Neural cell (in vitro differentiated cells): ENCODE data around the gene SIVA1. TPM values are rescaled to one million over a fixed set of nuclear protein-coding genes. Genes with fewer than 3 reads are reported as not detected.

ENCODE experiments used
- H2AFZ ChIP-seq: fragments of 200-600, 300-800 bp; sonication (generic), shearing (Covaris generic); 2 replicates; pipeline ENCODE4 v1.6.0; 2014; ENCODE audit warnings: low read depth, mild to moderate bottlenecking, antibody characterized with exemption, low read length, moderate library complexity
- H3F3A ChIP-seq: fragments of 200-600 bp; shearing (Covaris generic); 2 replicates; pipeline ENCODE4 v1.6.1; 2016; ENCODE audit warnings: mild to moderate bottlenecking, moderate library complexity, mixed read lengths, antibody characterized with exemption, low read length; ENCODE audit not compliant: insufficient read depth, poor library complexity, severe bottlenecking
- H3K27ac ChIP-seq: fragments of 200-600, 300-800 bp; sonication (generic), shearing (Covaris generic); 2 replicates; pipeline ENCODE4 v1.5.1; 2014; ENCODE audit warnings: mild to moderate bottlenecking, low read length, moderate library complexity
- H3K27me3 ChIP-seq: fragments of 300-800, 200-600 bp; sonication (generic), shearing (Covaris generic); 2 replicates; pipeline ENCODE4 v1.6.0; 2014; ENCODE audit warnings: mild to moderate bottlenecking, low read depth, low read length, moderate library complexity; ENCODE audit not compliant: insufficient read depth
- H3K36me3 ChIP-seq: fragments of 300-800, 200-600 bp; sonication (generic), shearing (Covaris generic); 2 replicates; pipeline ENCODE4 v1.5.1; 2014; ENCODE audit warnings: mild to moderate bottlenecking, antibody characterized with exemption, low read length, moderate library complexity; ENCODE audit not compliant: insufficient read depth
- H3K4me2 ChIP-seq: fragments of 300-800, 200-600 bp; sonication (generic), shearing (Covaris generic); 2 replicates; pipeline ENCODE4 v1.6.0; 2014; ENCODE audit warnings: mild to moderate bottlenecking, low read length
- H3K4me3 ChIP-seq: fragments of 300-800, 200-600 bp; sonication (generic), shearing (Covaris generic); 2 replicates; pipeline ENCODE4 v1.5.1; 2014; ENCODE audit warnings: mild to moderate bottlenecking, low read length, moderate library complexity
- H3K79me2 ChIP-seq: fragments of 200-600 bp; shearing (Covaris generic); replicated peaks from 2 replicates; pipeline ENCODE4 v1.6.0; 2014; ENCODE audit warnings: mild to moderate bottlenecking, low read length, moderate library complexity; ENCODE audit not compliant: insufficient read depth
- H3K9ac ChIP-seq: fragments of 300-800, 200-600 bp; sonication (generic), shearing (Covaris generic); 2 replicates; pipeline ENCODE4 v1.6.1; 2016; ENCODE audit warnings: mild to moderate bottlenecking, low read length, mixed read lengths
- H3K9me2 ChIP-seq: fragments of 200-600 bp; shearing (Covaris generic); 2 replicates; pipeline ENCODE4 v1.6.1; 2016; ENCODE audit warnings: mild to moderate bottlenecking, low read length, mixed read lengths; ENCODE audit not compliant: insufficient read depth
- H3K9me3 ChIP-seq: fragments of 200-600, 300-800 bp; sonication (generic), shearing (Covaris generic); 2 replicates; pipeline ENCODE4 v1.6.1; 2016; ENCODE audit warnings: mild to moderate bottlenecking, mixed run types, low read length, moderate library complexity, mixed read lengths
- H4K20me1 ChIP-seq: fragments of 200-600 bp; shearing (Covaris generic); 2 replicates; pipeline ENCODE4 v1.6.1; 2016; ENCODE audit warnings: mild to moderate bottlenecking, mixed run types; ENCODE audit not compliant: insufficient read depth
- EP300 ChIP-seq: fragments of 450-650 bp; conservative IDR thresholded peaks from 2 replicates; pipeline ENCODE4 v1.6.1; 2014; ENCODE audit warnings: antibody characterized with exemption, mild to moderate bottlenecking, moderate library complexity; ENCODE audit not compliant: poor library complexity, severe bottlenecking
- EZH2 ChIP-seq: fragments of 200-600, 300-800 bp; shearing (Covaris generic), sonication (generic); IDR thresholded peaks from 2 replicates; pipeline ENCODE4 v1.6.1; 2014; ENCODE audit warnings: antibody characterized with exemption, low read length, borderline replicate concordance, mild to moderate bottlenecking; ENCODE audit not compliant: insufficient read depth, poor library complexity, severe bottlenecking
- MXI1 ChIP-seq: fragments of 450-650 bp; conservative IDR thresholded peaks from 2 replicates; pipeline ENCODE4 v1.6.1; 2014; ENCODE audit warnings: antibody characterized with exemption, mild to moderate bottlenecking; ENCODE audit not compliant: poor library complexity, severe bottlenecking
- POLR2AphosphoS5 ChIP-seq: IDR thresholded peaks from 2 replicates; pipeline ENCODE4 v1.6.1; 2012
- RAD21 ChIP-seq: fragments of 450-650 bp; conservative IDR thresholded peaks from 2 replicates; pipeline ENCODE4 v1.6.1; 2014; ENCODE audit warnings: antibody characterized with exemption, mild to moderate bottlenecking, moderate library complexity
- SMC3 ChIP-seq: fragments of 450-650 bp; conservative IDR thresholded peaks from 2 replicates; pipeline ENCODE4 v1.6.1; 2014; ENCODE audit warnings: antibody characterized with exemption, mild to moderate bottlenecking, moderate library complexity; ENCODE audit not compliant: poor library complexity
- TAF1 ChIP-seq: IDR thresholded peaks from 2 replicates; pipeline ENCODE4 v1.6.1; 2012; ENCODE audit warnings: low read depth
- polyA plus RNA-seq: library from polyadenylated mRNA; depleted of rRNA; stranded (reverse); fragments of >200 nt; gene quantifications from 2 replicates; pipeline ENCODE4 v1.2.3, GENCODE V29; 2014
- TF ChIP-seq, protein P1 (sequence below): IDR thresholded peaks from 2 replicates; pipeline ENCODE4 v1.6.1; 2012; ENCODE audit warnings: borderline replicate concordance
- TF ChIP-seq, protein P2 (sequence below): fragments of 450-650 bp; IDR thresholded peaks from 2 replicates; pipeline ENCODE4 v1.5.1; 2014; ENCODE audit warnings: antibody characterized with exemption, mild to moderate bottlenecking, moderate library complexity; ENCODE audit not compliant: poor library complexity, severe bottlenecking

SIVA1 gene
- polyA plus RNA-seq, 1 donor from 2014 or later, result 180 TPM

DNA sequence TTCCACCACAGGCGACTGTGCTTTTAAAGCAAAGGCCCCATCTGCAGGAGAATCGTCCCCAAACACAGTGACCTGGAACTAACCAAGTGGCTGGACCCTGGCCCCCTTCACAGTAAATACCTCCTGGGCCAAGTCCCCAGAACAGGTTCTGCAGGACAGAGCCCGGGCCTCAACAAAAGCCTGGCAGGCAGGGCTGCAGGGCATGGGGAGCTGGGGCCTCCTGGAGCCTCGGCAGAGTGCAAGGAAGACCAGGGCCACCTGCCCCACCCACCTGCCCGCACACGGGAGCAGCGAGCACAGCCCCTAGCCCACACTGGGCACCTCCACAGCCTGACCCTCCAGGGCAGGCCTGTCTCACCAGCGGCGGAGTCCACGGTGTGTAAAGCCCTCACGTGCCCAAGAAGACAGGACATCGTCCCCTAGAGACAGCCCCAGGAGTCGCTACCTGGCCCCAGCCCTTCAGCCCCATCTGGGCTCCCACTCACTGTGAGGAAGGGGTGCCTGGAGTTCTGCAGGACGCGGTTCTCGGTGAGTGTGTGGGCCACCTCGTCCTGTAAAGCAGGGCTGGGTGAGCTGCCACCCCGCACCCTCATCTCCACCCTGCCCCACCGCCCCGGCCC is 21.6 kb downstream of the SIVA1 start:
- no peak for TF ChIP-seq EZH2
- TF ChIP-seq RAD21, result no peak
- TF ChIP-seq, protein P1, sequence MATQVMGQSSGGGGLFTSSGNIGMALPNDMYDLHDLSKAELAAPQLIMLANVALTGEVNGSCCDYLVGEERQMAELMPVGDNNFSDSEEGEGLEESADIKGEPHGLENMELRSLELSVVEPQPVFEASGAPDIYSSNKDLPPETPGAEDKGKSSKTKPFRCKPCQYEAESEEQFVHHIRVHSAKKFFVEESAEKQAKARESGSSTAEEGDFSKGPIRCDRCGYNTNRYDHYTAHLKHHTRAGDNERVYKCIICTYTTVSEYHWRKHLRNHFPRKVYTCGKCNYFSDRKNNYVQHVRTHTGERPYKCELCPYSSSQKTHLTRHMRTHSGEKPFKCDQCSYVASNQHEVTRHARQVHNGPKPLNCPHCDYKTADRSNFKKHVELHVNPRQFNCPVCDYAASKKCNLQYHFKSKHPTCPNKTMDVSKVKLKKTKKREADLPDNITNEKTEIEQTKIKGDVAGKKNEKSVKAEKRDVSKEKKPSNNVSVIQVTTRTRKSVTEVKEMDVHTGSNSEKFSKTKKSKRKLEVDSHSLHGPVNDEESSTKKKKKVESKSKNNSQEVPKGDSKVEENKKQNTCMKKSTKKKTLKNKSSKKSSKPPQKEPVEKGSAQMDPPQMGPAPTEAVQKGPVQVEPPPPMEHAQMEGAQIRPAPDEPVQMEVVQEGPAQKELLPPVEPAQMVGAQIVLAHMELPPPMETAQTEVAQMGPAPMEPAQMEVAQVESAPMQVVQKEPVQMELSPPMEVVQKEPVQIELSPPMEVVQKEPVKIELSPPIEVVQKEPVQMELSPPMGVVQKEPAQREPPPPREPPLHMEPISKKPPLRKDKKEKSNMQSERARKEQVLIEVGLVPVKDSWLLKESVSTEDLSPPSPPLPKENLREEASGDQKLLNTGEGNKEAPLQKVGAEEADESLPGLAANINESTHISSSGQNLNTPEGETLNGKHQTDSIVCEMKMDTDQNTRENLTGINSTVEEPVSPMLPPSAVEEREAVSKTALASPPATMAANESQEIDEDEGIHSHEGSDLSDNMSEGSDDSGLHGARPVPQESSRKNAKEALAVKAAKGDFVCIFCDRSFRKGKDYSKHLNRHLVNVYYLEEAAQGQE, result no peak
- TF ChIP-seq MXI1, result no peak
- no peak for TF ChIP-seq EP300
- TF ChIP-seq POLR2AphosphoS5, result no peak
- TF ChIP-seq SMC3, result no peak
- TF ChIP-seq, protein P2, sequence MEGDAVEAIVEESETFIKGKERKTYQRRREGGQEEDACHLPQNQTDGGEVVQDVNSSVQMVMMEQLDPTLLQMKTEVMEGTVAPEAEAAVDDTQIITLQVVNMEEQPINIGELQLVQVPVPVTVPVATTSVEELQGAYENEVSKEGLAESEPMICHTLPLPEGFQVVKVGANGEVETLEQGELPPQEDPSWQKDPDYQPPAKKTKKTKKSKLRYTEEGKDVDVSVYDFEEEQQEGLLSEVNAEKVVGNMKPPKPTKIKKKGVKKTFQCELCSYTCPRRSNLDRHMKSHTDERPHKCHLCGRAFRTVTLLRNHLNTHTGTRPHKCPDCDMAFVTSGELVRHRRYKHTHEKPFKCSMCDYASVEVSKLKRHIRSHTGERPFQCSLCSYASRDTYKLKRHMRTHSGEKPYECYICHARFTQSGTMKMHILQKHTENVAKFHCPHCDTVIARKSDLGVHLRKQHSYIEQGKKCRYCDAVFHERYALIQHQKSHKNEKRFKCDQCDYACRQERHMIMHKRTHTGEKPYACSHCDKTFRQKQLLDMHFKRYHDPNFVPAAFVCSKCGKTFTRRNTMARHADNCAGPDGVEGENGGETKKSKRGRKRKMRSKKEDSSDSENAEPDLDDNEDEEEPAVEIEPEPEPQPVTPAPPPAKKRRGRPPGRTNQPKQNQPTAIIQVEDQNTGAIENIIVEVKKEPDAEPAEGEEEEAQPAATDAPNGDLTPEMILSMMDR, result no peak
- TF ChIP-seq TAF1, result no peak

DNA sequence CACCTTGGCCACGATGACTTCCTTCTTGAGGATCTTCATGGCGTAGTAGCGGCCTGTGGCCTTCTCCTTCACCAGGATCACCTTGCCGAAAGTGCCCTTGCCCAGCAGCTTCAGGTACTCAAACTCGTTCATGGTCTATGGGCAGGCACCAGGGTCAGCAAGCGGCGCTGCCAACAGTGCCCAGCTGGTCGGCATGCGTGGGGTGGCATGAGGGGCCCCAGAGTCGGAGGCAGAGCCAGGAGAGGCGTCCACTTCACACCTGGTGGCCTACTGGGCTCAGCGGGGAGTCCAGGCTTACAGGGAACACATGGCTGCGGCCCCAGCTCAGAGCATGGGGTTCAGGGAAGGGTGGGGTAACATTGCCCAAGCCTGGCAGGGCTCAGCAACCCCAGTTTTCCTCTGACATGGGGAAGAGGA is 22.1 kb downstream of the SIVA1 start:
- H3K36me3 ChIP-seq, result peaks cover 11% of the 10 kb centered on the region
- no peaks in the 10 kb centered on the region for H3K79me2 ChIP-seq
- H2AFZ ChIP-seq, result no peak overlapping the region
- TF ChIP-seq RAD21, result no peak
- TF ChIP-seq MXI1, result no peak
- TF ChIP-seq, protein P2, result no peak
- no peak for TF ChIP-seq EZH2
- no peak for TF ChIP-seq SMC3
- TF ChIP-seq, protein P1, result no peak
- TF ChIP-seq POLR2AphosphoS5, result no peak
- no peak for TF ChIP-seq TAF1
- TF ChIP-seq EP300, result no peak
- no peaks in the 10 kb centered on the region for H3K9me2 ChIP-seq
- no peak overlapping the region for H3K9ac ChIP-seq
- H3K27me3 ChIP-seq, result no peaks in the 10 kb centered on the region
- no peak overlapping the region for H3K27ac ChIP-seq
- no peaks in the 10 kb centered on the region for H3F3A ChIP-seq
- H3K9me3 ChIP-seq, result no peaks in the 10 kb centered on the region
- no peak overlapping the region for H3K4me3 ChIP-seq
- H3K4me2 ChIP-seq, result no peak overlapping the region
- no peaks in the 10 kb centered on the region for H4K20me1 ChIP-seq

More for the DNA sequence above, 21.6 kb downstream of the SIVA1 start:
- no peaks in the 10 kb centered on the region for H3K9me2 ChIP-seq
- H3K79me2 ChIP-seq, result no peaks in the 10 kb centered on the region
- no peaks in the 10 kb centered on the region for H3K9me3 ChIP-seq
- H2AFZ ChIP-seq, result no peak overlapping the region
- no peaks in the 10 kb centered on the region for H4K20me1 ChIP-seq
- H3K36me3 ChIP-seq, result peaks cover 11% of the 10 kb centered on the region
- no peak overlapping the region for H3K4me2 ChIP-seq
- no peak overlapping the region for H3K27ac ChIP-seq
- no peak overlapping the region for H3K9ac ChIP-seq
- no peaks in the 10 kb centered on the region for H3K27me3 ChIP-seq
- no peak overlapping the region for H3K4me3 ChIP-seq
- H3F3A ChIP-seq, result no peaks in the 10 kb centered on the region
